HG02571 (cell line): Measurements from ENCODE around the gene SKIDA1.
A peak's percentile ranks its signal among the peaks of the same experiment; 100 is the strongest.
"Not testable (repeated sequence)": the region's sequence is repeated elsewhere in the genome, so short reads cannot be mapped to it uniquely, and the experiment has no call there.

ENCODE experiments used
- ATAC-seq: cut with Tn5 transposase; IDR thresholded peaks from one replicate; pipeline ENCODE4 v1.9.1; 2021; ENCODE audit warnings: mild to moderate bottlenecking, moderate library complexity; ENCODE audit not compliant: unreplicated experiment

Gene SKIDA1

GRCh38 chr10:21525367-21526187 is at the start of gene SKIDA1:
Gene SKIDA1, minus strand, starts transcription at chr10:21525682. Its CDS starts 7,860 bp downstream, at chr10:21517822.
- ATAC-seq, result peak; percentile 52

GRCh38 chr10:21574514-21574913 is 49.0 kb upstream of the SKIDA1 start:
- not testable (repeated sequence) for ATAC-seq

GRCh38 chr10:21572578-21572977 is 47.1 kb upstream of the SKIDA1 start:
- ATAC-seq, result no peak

- ATAC-seq, result no peak
Measured at GRCh38 chr10:21570761-21571521, 45.5 kb upstream of the SKIDA1 start.

GRCh38 chr10:21558984-21559383 is 33.5 kb upstream of the SKIDA1 start:
- not testable (repeated sequence) for ATAC-seq

GRCh38 chr10:21556527-21556926 is 31.0 kb upstream of the SKIDA1 start:
- no peak for ATAC-seq

GRCh38 chr10:21552638-21553037 is 27.2 kb upstream of the SKIDA1 start:
- no peak for ATAC-seq

GRCh38 chr10:21547246-21547645 is 21.8 kb upstream of the SKIDA1 start:
- ATAC-seq, result no peak

- not testable (repeated sequence) for ATAC-seq
Measured at GRCh38 chr10:21540701-21541100, 15.2 kb upstream of the SKIDA1 start.

GRCh38 chr10:21536874-21537273 is 11.4 kb upstream of the SKIDA1 start:
- no peak for ATAC-seq

- not testable (repeated sequence) for ATAC-seq
Measured at GRCh38 chr10:21535976-21536375, 10.5 kb upstream of the SKIDA1 start.

- ATAC-seq, result no peak
Measured at GRCh38 chr10:21535494-21535965, 10.0 kb upstream of the SKIDA1 start.

- no peak for ATAC-seq
Measured at GRCh38 chr10:21534604-21535493, 9.4 kb upstream of the SKIDA1 start.

GRCh38 chr10:21534280-21534586 is 8.8 kb upstream of the SKIDA1 start:
- no peak for ATAC-seq

- ATAC-seq, result peak; percentile 88
Measured at GRCh38 chr10:21533467-21534279, 8.2 kb upstream of the SKIDA1 start, which contains the start of gene MLLT10. Gene MLLT10, plus strand, starts transcription at chr10:21534232. Its CDS starts 413 bp downstream, at chr10:21534645.

- no peak for ATAC-seq
Measured at GRCh38 chr10:21532694-21533466, 7.4 kb upstream of the SKIDA1 start.

- no peak for ATAC-seq
Measured at GRCh38 chr10:21531164-21531563, 5.7 kb upstream of the SKIDA1 start.

- no peak for ATAC-seq
Measured at GRCh38 chr10:21530641-21531040, 5.2 kb upstream of the SKIDA1 start.

GRCh38 chr10:21530168-21530567 is 4.7 kb upstream of the SKIDA1 start:
- ATAC-seq, result no peak
